IMR-90 (cell line): ENCODE data around the gene IL3RA. TPM values are rescaled to one million over a fixed set of nuclear protein-coding genes. Genes with fewer than 3 reads are reported as not detected.

Source experiments
- ATAC-seq: fragments of 200-7000 bp; cut with Tn5 transposase; 2 replicates; pipeline ENCODE4 v1.9.1; 2020; ENCODE audit warnings: low read depth, mild to moderate bottlenecking, moderate library complexity
- Bru-seq: library from RNA; stranded (reverse); fragments of 400-500 nt; gene quantifications from one replicate; lab custom pipeline; 2021; lab: Mats Ljungman, UMichigan
- BruChase-seq, 2 experiments: library from RNA; stranded (reverse); fragments of 400-500 nt; gene quantifications; one replicate each; lab custom pipeline; 2021; lab: Mats Ljungman, UMichigan
- BruUV-seq: library from RNA; stranded (reverse); fragments of 400-500 nt; replicated peaks from 2 replicates; lab custom pipeline; 2021; lab: Mats Ljungman, UMichigan
- CTCF ChIA-PET: fragments of 300-600 bp; formaldehyde crosslinking; extraction: SDS; loops from one replicate; lab custom pipeline; 2021; ENCODE audit warnings: antibody characterized with exemption; lab: Yijun Ruan, JAX
- POLR2A ChIA-PET: fragments of 300-600 bp; sonication (Branson Sonifier 250); formaldehyde crosslinking; loops from one replicate; lab custom pipeline; 2022; ENCODE audit warnings: antibody characterized with exemption; ENCODE audit not compliant: unreplicated experiment; lab: Charles Lee
- DNase-seq: peaks from one replicate; pipeline ENCODE4 v3.0.0; 2013
- H2AFZ ChIP-seq: replicated peaks from 2 replicates; pipeline ENCODE3; 2013; ENCODE audit warnings: low read length, mild to moderate bottlenecking; ENCODE audit not compliant: poor library complexity
- H2AK5ac ChIP-seq: 2 replicates; pipeline ENCODE4 v1.6.1; 2013; ENCODE audit warnings: low read depth, low read length, inconsistent platforms
- H2AK9ac ChIP-seq: replicated peaks from 2 replicates; pipeline ENCODE3; 2013; ENCODE audit warnings: mild to moderate bottlenecking, low read depth, low read length, moderate library complexity; ENCODE audit not compliant: poor library complexity
- H2BK120ac ChIP-seq: 2 replicates; pipeline ENCODE4 v1.6.1; 2013; ENCODE audit warnings: low read depth, low read length, inconsistent platforms
- H2BK15ac ChIP-seq: 3 replicates; pipeline ENCODE4 v1.6.1; 2013; ENCODE audit warnings: low read depth, low read length, inconsistent platforms
- H2BK20ac ChIP-seq: 2 replicates; pipeline ENCODE4 v1.6.1; 2013; ENCODE audit warnings: low read depth, mild to moderate bottlenecking, inconsistent platforms, low read length, moderate library complexity
- H2BK5ac ChIP-seq: 2 replicates; pipeline ENCODE4 v1.6.1; 2013; ENCODE audit warnings: mild to moderate bottlenecking, low read depth, low read length, inconsistent platforms; ENCODE audit not compliant: poor library complexity, severe bottlenecking
- H3K14ac ChIP-seq: replicated peaks from 2 replicates; pipeline ENCODE4 v1.6.1; 2013; ENCODE audit warnings: low read depth, low read length, inconsistent platforms
- H3K18ac ChIP-seq: 2 replicates; pipeline ENCODE4 v1.6.1; 2013; ENCODE audit warnings: low read depth, low read length, control low read depth
- H3K23ac ChIP-seq: 2 replicates; pipeline ENCODE4 v1.6.1; 2013; ENCODE audit warnings: low read depth, low read length, inconsistent platforms
- H3K27ac ChIP-seq: 2 replicates; pipeline ENCODE4 v1.5.1; 2013; ENCODE audit warnings: mild to moderate bottlenecking, control low read depth, low read length; ENCODE audit not compliant: insufficient read depth
- H3K27me3 ChIP-seq: 2 replicates; pipeline ENCODE4 v1.6.1; 2013; ENCODE audit warnings: low read length; ENCODE audit not compliant: control insufficient read depth, insufficient read depth
- H3K36me3 ChIP-seq: 2 replicates; pipeline ENCODE4 v1.6.1; 2013; ENCODE audit warnings: low read length, mixed read lengths; ENCODE audit not compliant: control insufficient read depth, insufficient read depth
- H3K4ac ChIP-seq: 2 replicates; pipeline ENCODE4 v1.6.1; 2013; ENCODE audit warnings: low read depth, low read length, inconsistent platforms
- H3K4me1 ChIP-seq: 2 replicates; pipeline ENCODE4 v1.6.1; 2013; ENCODE audit warnings: low read length, mixed read lengths; ENCODE audit not compliant: control insufficient read depth, insufficient read depth
- H3K4me2 ChIP-seq: 2 replicates; pipeline ENCODE4 v1.6.1; 2013; ENCODE audit warnings: low read depth, mild to moderate bottlenecking, control low read depth, low read length, moderate library complexity
- H3K4me3 ChIP-seq: 2 replicates; pipeline ENCODE4 v1.5.1; 2013; ENCODE audit warnings: low read depth, mild to moderate bottlenecking, control low read depth, low read length, moderate library complexity; ENCODE audit not compliant: insufficient read depth
- H3K56ac ChIP-seq: 2 replicates; pipeline ENCODE4 v1.6.1; 2013; ENCODE audit warnings: low read length, inconsistent platforms; ENCODE audit not compliant: insufficient read depth; ENCODE audit errors: extremely low read depth
- H3K79me1 ChIP-seq, 2 experiments: 2 replicates each; pipeline ENCODE4 v1.6.1; 2013; ENCODE audit warnings: low read length in 2 of 2, inconsistent platforms in 1 of 2, low read depth in 1 of 2
- H3K9ac ChIP-seq: 2 replicates; pipeline ENCODE4 v1.6.1; 2013; ENCODE audit warnings: low read depth, low read length, control low read depth
- H3K9me1 ChIP-seq: 2 replicates; pipeline ENCODE4 v1.6.1; 2013; ENCODE audit warnings: low read length, inconsistent platforms; ENCODE audit not compliant: insufficient read depth
- H3K9me3 ChIP-seq: 2 replicates; pipeline ENCODE4 v1.6.1; 2013; ENCODE audit warnings: low read length; ENCODE audit not compliant: control insufficient read depth, insufficient read depth
- H4K20me1 ChIP-seq: 2 replicates; pipeline ENCODE4 v1.6.1; 2013; ENCODE audit warnings: low read length, inconsistent platforms; ENCODE audit not compliant: insufficient read depth
- H4K5ac ChIP-seq: 2 replicates; pipeline ENCODE4 v1.6.1; 2013; ENCODE audit warnings: mild to moderate bottlenecking, low read depth, low read length, control low read depth
- H4K8ac ChIP-seq, 2 experiments: 2 replicates each; pipeline ENCODE4 v1.6.1; 2013; ENCODE audit warnings: low read depth in 2 of 2, low read length in 2 of 2, control low read depth in 1 of 2, inconsistent platforms in 1 of 2
- H4K91ac ChIP-seq: 2 replicates; pipeline ENCODE4 v1.6.1; 2013; ENCODE audit warnings: low read depth, low read length, inconsistent platforms; ENCODE audit not compliant: insufficient read depth
- BHLHE40 ChIP-seq: fragments of 150-350 bp; IDR thresholded peaks from 2 replicates; pipeline ENCODE4 v1.6.1; 2016; ENCODE audit warnings: mild to moderate bottlenecking, low read depth, low read length
- CEBPB ChIP-seq: IDR thresholded peaks from 2 replicates; pipeline ENCODE4 v1.6.1; 2012; ENCODE audit warnings: low read depth, low read length, improper control_type of control experiment
- CHD1 ChIP-seq: IDR thresholded peaks from 2 replicates; pipeline ENCODE4 v1.6.1; 2012; ENCODE audit warnings: low read depth, low read length, improper control_type of control experiment
- CTCF ChIP-seq: conservative IDR thresholded peaks from 2 replicates; pipeline ENCODE4 v1.5.1; 2012; ENCODE audit warnings: mild to moderate bottlenecking, low read depth, low read length, improper control_type of control experiment
- FOS ChIP-seq: fragments of 150-350 bp; IDR thresholded peaks from 2 replicates; pipeline ENCODE4 v1.6.1; 2016; ENCODE audit warnings: low read depth, low read length
- MAFK ChIP-seq: IDR thresholded peaks from 2 replicates; pipeline ENCODE4 v1.6.1; 2012; ENCODE audit warnings: low read depth, low read length, improper control_type of control experiment
- MAZ ChIP-seq: IDR thresholded peaks from 2 replicates; pipeline ENCODE4 v1.6.1; 2012; ENCODE audit warnings: low read depth, mild to moderate bottlenecking, low read length, improper control_type of control experiment, moderate library complexity, borderline replicate concordance
- POLR2A ChIP-seq: IDR thresholded peaks from 2 replicates; pipeline ENCODE4 v1.6.1; 2012; ENCODE audit warnings: mild to moderate bottlenecking, low read depth, low read length
- RAD21 ChIP-seq: IDR thresholded peaks from 2 replicates; pipeline ENCODE4 v1.6.1; 2012; ENCODE audit warnings: low read length, improper control_type of control experiment
- RCOR1 ChIP-seq: IDR thresholded peaks from 2 replicates; pipeline ENCODE4 v1.6.1; 2012; ENCODE audit warnings: mild to moderate bottlenecking, low read length, improper control_type of control experiment; ENCODE audit not compliant: insufficient replicate concordance
- RFX5 ChIP-seq: IDR thresholded peaks from 2 replicates; pipeline ENCODE4 v1.8.0; 2012; ENCODE audit warnings: low read depth, mild to moderate bottlenecking, low read length, moderate library complexity
- SMC3 ChIP-seq: fragments of 150-350 bp; IDR thresholded peaks from 2 replicates; pipeline ENCODE4 v1.6.1; 2016; ENCODE audit warnings: low read depth, mild to moderate bottlenecking, antibody characterized with exemption, low read length, moderate library complexity
- USF2 ChIP-seq: fragments of 150-350 bp; IDR thresholded peaks from 2 replicates; pipeline ENCODE4 v1.6.1; 2017; ENCODE audit warnings: mild to moderate bottlenecking, antibody characterized with exemption, low read length, low read depth
- WGBS, 2 experiments: methylation state at CpG; one replicate each; pipeline versions ENCODE4 v1.1.5 to v1.1.7; 2013; ENCODE audit warnings: missing lambda C conversion rate in 2 of 2; ENCODE audit not compliant: insufficient read length in 1 of 2; ENCODE audit errors: extremely low coverage in 2 of 2; 5-methylcytosine and 5-hydroxymethylcytosine counted together
- dilution Hi-C: fragments of 300-500 bp; cut with HindIII; formaldehyde crosslinking; loops from one replicate; pipeline ENCODE4 v1.14.3; 2018; ENCODE audit warnings: low sequenced_read_pairs; ENCODE audit not compliant: unreplicated experiment
- in situ Hi-C: fragments of 300-500 bp; cut with MboI; formaldehyde crosslinking; loops from 3 replicates; pipeline ENCODE4 v1.14.3; 2019; ENCODE audit warnings: low sequenced_read_pairs, inconsistent platforms, mixed read lengths
- intact Hi-C: fragments of 100-400 bp; cut with micrococcal nuclease; formaldehyde crosslinking; loops from 2 replicates; pipeline ENCODE4 v1.10.0; 2022
- long read RNA-seq: library from polyadenylated mRNA; unstranded; transcript quantifications from one replicate; pipeline ENCODE4 v2.0.0, GENCODE V29; 2021; ENCODE audit not compliant: unreplicated experiment
- polyA plus RNA-seq, 3 experiments: library from polyadenylated mRNA; depleted of rRNA; stranded (reverse); fragments of >200 nt; gene quantifications; 2 replicates each; pipeline ENCODE4 v1.2.3, GENCODE V29; 2012; ENCODE audit warnings: low replicate concordance in 1 of 3
- total RNA-seq: library from RNA; depleted of rRNA; stranded (reverse); fragments of >200 nt; gene quantifications from 2 replicates; pipeline ENCODE4 v1.2.3, GENCODE V29; 2012; rRNA removed

IL3RA gene
- total RNA-seq, result not detected in 2 replicates
- not detected in 2 replicates for polyA plus RNA-seq (2012; rRNA removed)
- not detected in 2 replicates for polyA plus RNA-seq (2012; cell fraction: cytosol; rRNA removed)
- polyA plus RNA-seq (2012; cell fraction: nucleus; rRNA removed; ENCODE audit: low replicate concordance), result not detected in 2 replicates
- Bru-seq, nascent RNA, result percentile 2 among the genes with signal in this experiment
- percentile 4 among the genes with signal in this experiment for BruChase-seq, experiment 1, labeled RNA remaining after a 6-hour chase
- BruChase-seq, experiment 2, labeled RNA remaining after a 2-hour chase, result percentile 4 among the genes with signal in this experiment
- long read RNA-seq, partial matches to known transcripts, result 0 of 4 reads
- long read RNA-seq, other reads (novel, unspliced or antisense), result 4 of 4 reads

- no peak within 1 kb of the TSS for H3K27ac ChIP-seq
- no peak within 1 kb of the TSS for H3K4ac ChIP-seq
- ChIA-PET CTCF (no interaction called here), POLR2A (no interaction called here)
- ATAC-seq (no peak), DNase-seq (no peak)
- H2BK5ac ChIP-seq, result no peak within 1 kb of the TSS
- H3K56ac ChIP-seq, result no peak within 1 kb of the TSS
- no peak within 1 kb of the TSS for H4K8ac ChIP-seq
- no peaks in the 10 kb centered on the region for H4K20me1 ChIP-seq
- H2AFZ ChIP-seq, result no peak within 1 kb of the TSS
- no peak within 1 kb of the TSS for H2AK5ac ChIP-seq
- dilution Hi-C loops, result no loop called here
- no peak within 1 kb of the TSS for H3K14ac ChIP-seq
- peak within 1 kb of the TSS; percentile 5 for H2AK9ac ChIP-seq
- WGBS, 2 experiments, result no CpG with 5 or more reads among the region's 14 CpGs
- H2BK15ac ChIP-seq, result no peak within 1 kb of the TSS
- no TSS peak for BruUV-seq
- no peak within 1 kb of the TSS for H3K23ac ChIP-seq
- no peak within 1 kb of the TSS for H3K4me3 ChIP-seq
- H3K9me3 ChIP-seq, result peaks cover 5% of the 10 kb centered on the region
- no peak within 1 kb of the TSS for H2BK120ac ChIP-seq
- H3K79me1 ChIP-seq, result no peaks in the 10 kb centered on the region
- no peak within 1 kb of the TSS for H4K5ac ChIP-seq
- H3K4me1 ChIP-seq, result no peaks in the 10 kb centered on the region
- H3K9me1 ChIP-seq, result no peaks in the 10 kb centered on the region
- no peak for TF ChIP-seq USF2
- no peak for TF ChIP-seq BHLHE40
- no peak for TF ChIP-seq MAZ
- no peak for TF ChIP-seq POLR2A
- TF ChIP-seq CHD1, result no peak
- no peak for TF ChIP-seq RAD21
- no peak for TF ChIP-seq RFX5
- no peak for TF ChIP-seq SMC3
- no peak for TF ChIP-seq FOS
- TF ChIP-seq CTCF, result no peak
- no peak for TF ChIP-seq MAFK
- no peak for TF ChIP-seq CEBPB
- TF ChIP-seq RCOR1, result no peak
- no peak within 1 kb of the TSS for H3K18ac ChIP-seq
- no peak within 1 kb of the TSS for H4K91ac ChIP-seq
- intact Hi-C loops, result no loop called here
- no peak within 1 kb of the TSS for H3K4me2 ChIP-seq
- H2BK20ac ChIP-seq, result no peak within 1 kb of the TSS
- in situ Hi-C loops, result no loop called here
- H3K36me3 ChIP-seq, result no peaks in the 10 kb centered on the region
- H3K9ac ChIP-seq, result no peak within 1 kb of the TSS
- no peaks in the 10 kb centered on the region for H3K27me3 ChIP-seq
These were observed at the start of gene IL3RA for GRCh38 chrX:1336331-1336943. Gene IL3RA (plus strand): TSS chrX:1336785. CDS start chrX:1341766, 4,981 bp downstream.
